ENCODE measurements around the gene ADAM30. TPM values are rescaled to one million over a fixed set of nuclear protein-coding genes. Genes with fewer than 3 reads are reported as not detected.

ADAM30 gene
- total RNA-seq, 5 donors from 2014 or later (not counting 1 experiment from before 2014, with no cell fraction given), result not detected

- H3K4me1 ChIP-seq (ENCODE audit: control insufficient read depth in 1 of 2, extremely low read depth in 1 of 2, insufficient read depth in 2 of 2, low read length in 2 of 2), result peaks cover 0 to under 1% of the 10 kb centered on the region in 2 experiments
- CTCF ChIA-PET, result interaction anchor here in 1 of 2 donors (2.3 kb wide), 1 partner anchor 13 kb away, joined by 8 read pairs; no protein-coding TSS in a partner anchor
- ATAC-seq (replicated peaks in 1 of 4), result no peak
- POLR2A ChIA-PET, result no interaction called here
- H3K4me3 ChIP-seq (ENCODE audit: control insufficient read depth in 1 of 2, extremely low read depth in 1 of 2, low read length in 1 of 2), result no peak overlapping the region
- H3K27ac ChIP-seq (ENCODE audit: low read length), result no peak overlapping the region
- no peak for DNase-seq
- Mint-ChIP-seq H3K4me3 (no peak overlapping the region), H3K27ac (no peak overlapping the region), H3K27me3 (no peaks in the 10 kb centered on the region), H3K9me3 (peaks cover 11 to 16% (median 15%) of the 10 kb centered on the region in 3 donors), H3K36me3 (peaks cover 72% of the 10 kb centered on the region), H3K4me1 (peaks cover under 1 to 2% (median 2%) of the 10 kb centered on the region in 3 donors)
- no CpG with 5 or more reads among the region's 1 CpG for WGBS (ENCODE audit: insufficient coverage)
- H3K27me3 ChIP-seq (replicated peaks in 1 of 2; ENCODE audit: control insufficient read depth in 2 of 2, extremely low read depth in 1 of 2, insufficient read depth in 2 of 2, low read length in 1 of 2), result no peaks in the 10 kb centered on the region
- peaks cover 23 to 69% of the 10 kb centered on the region in 2 donors for H3K36me3 ChIP-seq (ENCODE audit: control insufficient read depth in 2 of 2, extremely low read depth in 1 of 2, insufficient read depth in 1 of 2, low read length in 1 of 2)
- peaks cover 8% of the 10 kb centered on the region for H3K9me3 ChIP-seq
Measured at GRCh38 chr1:119935373-119935772, 39.1 kb upstream of the ADAM30 start.

- Mint-ChIP-seq H3K9me3 (peaks cover 11 to 16% (median 15%) of the 10 kb centered on the region in 3 donors), H3K27me3 (no peaks in the 10 kb centered on the region), H3K27ac (no peak overlapping the region), H3K36me3 (peaks cover 66% of the 10 kb centered on the region), H3K4me3 (no peak overlapping the region), H3K4me1 (no peaks in the 10 kb centered on the region)
- no peak overlapping the region for H3K27ac ChIP-seq (ENCODE audit: low read length)
- peaks cover 19 to 62% of the 10 kb centered on the region in 2 donors for H3K36me3 ChIP-seq (ENCODE audit: control insufficient read depth in 2 of 2, extremely low read depth in 1 of 2, insufficient read depth in 1 of 2, low read length in 1 of 2)
- POLR2A ChIA-PET, result no interaction called here
- ATAC-seq (replicated peaks in 1 of 4) (no peak), DNase-seq (no peak)
- no peak overlapping the region for H3K4me3 ChIP-seq (ENCODE audit: control insufficient read depth in 1 of 2, extremely low read depth in 1 of 2, low read length in 1 of 2)
- no peaks in the 10 kb centered on the region for H3K27me3 ChIP-seq (replicated peaks in 1 of 2; ENCODE audit: control insufficient read depth in 2 of 2, extremely low read depth in 1 of 2, insufficient read depth in 2 of 2, low read length in 1 of 2)
- peaks cover 8% of the 10 kb centered on the region for H3K9me3 ChIP-seq
- H3K4me1 ChIP-seq (ENCODE audit: control insufficient read depth in 1 of 2, extremely low read depth in 1 of 2, insufficient read depth in 2 of 2, low read length in 2 of 2), result no peaks in the 10 kb centered on the region
- CTCF ChIA-PET, result no interaction called here
Measured at GRCh38 chr1:119933397-119933796, 37.1 kb upstream of the ADAM30 start.

GRCh38 chr1:119929643-119930315 is 33.5 kb upstream of the ADAM30 start:
- Histone ChIP-seq H3K4me1 (ENCODE audit: control insufficient read depth in 1 of 2, extremely low read depth in 1 of 2, insufficient read depth in 2 of 2, low read length in 2 of 2) (no peaks in the 10 kb centered on the region), H3K36me3 (ENCODE audit: control insufficient read depth in 2 of 2, extremely low read depth in 1 of 2, insufficient read depth in 1 of 2, low read length in 1 of 2) (peaks cover 10 to 59% of the 10 kb centered on the region in 2 donors), H3K9me3 (peaks cover 8% of the 10 kb centered on the region), H3K27me3 (replicated peaks in 1 of 2; ENCODE audit: control insufficient read depth in 2 of 2, extremely low read depth in 1 of 2, insufficient read depth in 2 of 2, low read length in 1 of 2) (no peaks in the 10 kb centered on the region), H3K4me3 (ENCODE audit: control insufficient read depth in 1 of 2, extremely low read depth in 1 of 2, low read length in 1 of 2) (no peak overlapping the region), H3K27ac (ENCODE audit: low read length) (no peak overlapping the region)
- no peaks in the 10 kb centered on the region for H3K27me3 Mint-ChIP-seq
- ChIA-PET CTCF (no interaction called here), POLR2A (no interaction called here)
- 100% methylated on average over 1 of the region's 1 CpG for WGBS (ENCODE audit: insufficient coverage)
- DNase-seq, result no peak
- H3K27ac Mint-ChIP-seq, result no peak overlapping the region
- peaks cover 11 to 16% (median 15%) of the 10 kb centered on the region in 3 donors for H3K9me3 Mint-ChIP-seq
- ATAC-seq (replicated peaks in 1 of 4), result no peak
- peaks cover 70% of the 10 kb centered on the region for H3K36me3 Mint-ChIP-seq
- H3K4me3 Mint-ChIP-seq, result no peak overlapping the region
- H3K4me1 Mint-ChIP-seq, result no peaks in the 10 kb centered on the region

GRCh38 chr1:119926553-119926952 is 30.2 kb upstream of the ADAM30 start:
- H3K27ac Mint-ChIP-seq, result no peak overlapping the region
- H3K36me3 Mint-ChIP-seq, result peaks cover 72% of the 10 kb centered on the region
- Histone ChIP-seq H3K9me3 (no peaks in the 10 kb centered on the region), H3K27ac (ENCODE audit: low read length) (no peak overlapping the region), H3K36me3 (ENCODE audit: control insufficient read depth in 2 of 2, extremely low read depth in 1 of 2, insufficient read depth in 1 of 2, low read length in 1 of 2) (peaks cover 14 to 74% of the 10 kb centered on the region in 2 donors), H3K4me1 (ENCODE audit: control insufficient read depth in 1 of 2, extremely low read depth in 1 of 2, insufficient read depth in 2 of 2, low read length in 2 of 2) (no peaks in the 10 kb centered on the region), H3K27me3 (replicated peaks in 1 of 2; ENCODE audit: control insufficient read depth in 2 of 2, extremely low read depth in 1 of 2, insufficient read depth in 2 of 2, low read length in 1 of 2) (no peaks in the 10 kb centered on the region), H3K4me3 (ENCODE audit: control insufficient read depth in 1 of 2, extremely low read depth in 1 of 2, low read length in 1 of 2) (no peak overlapping the region)
- CTCF ChIA-PET, result no interaction called here
- ATAC-seq (replicated peaks in 1 of 4), result no peak
- no peaks in the 10 kb centered on the region for H3K9me3 Mint-ChIP-seq
- POLR2A ChIA-PET, result no interaction called here
- H3K4me3 Mint-ChIP-seq, result no peak overlapping the region
- no peak for DNase-seq
- H3K4me1 Mint-ChIP-seq, result no peaks in the 10 kb centered on the region
- H3K27me3 Mint-ChIP-seq, result no peaks in the 10 kb centered on the region
- no CpG with 5 or more reads among the region's 3 CpGs for WGBS (ENCODE audit: insufficient coverage)

- H3K4me3 Mint-ChIP-seq, result no peak overlapping the region
- POLR2A ChIA-PET, result no interaction called here
- no peak overlapping the region for H3K27ac Mint-ChIP-seq
- no peaks in the 10 kb centered on the region for H3K27me3 Mint-ChIP-seq
- H3K36me3 Mint-ChIP-seq, result peaks cover 83% of the 10 kb centered on the region
- CTCF ChIA-PET, result interaction anchor here in 1 of 2 donors (0.8 kb wide), 1 partner anchor 15 kb away, joined by 3 read pairs; no protein-coding TSS in a partner anchor
- no peaks in the 10 kb centered on the region for H3K9me3 ChIP-seq
- WGBS (ENCODE audit: insufficient coverage), result 91% methylated on average over 9 of the region's 19 CpGs
- H3K27me3 ChIP-seq (replicated peaks in 1 of 2; ENCODE audit: control insufficient read depth in 2 of 2, extremely low read depth in 1 of 2, insufficient read depth in 2 of 2, low read length in 1 of 2), result no peaks in the 10 kb centered on the region
- no peak overlapping the region for H3K4me3 ChIP-seq (ENCODE audit: control insufficient read depth in 1 of 2, extremely low read depth in 1 of 2, low read length in 1 of 2)
- H3K36me3 ChIP-seq (ENCODE audit: control insufficient read depth in 2 of 2, extremely low read depth in 1 of 2, insufficient read depth in 1 of 2, low read length in 1 of 2), result peaks cover 16 to 88% of the 10 kb centered on the region in 2 donors
- H3K27ac ChIP-seq (ENCODE audit: low read length), result no peak overlapping the region
- no peak for ATAC-seq (replicated peaks in 1 of 4)
- H3K9me3 Mint-ChIP-seq, result no peaks in the 10 kb centered on the region
- no peak for DNase-seq
- no peaks in the 10 kb centered on the region for H3K4me1 ChIP-seq (ENCODE audit: control insufficient read depth in 1 of 2, extremely low read depth in 1 of 2, insufficient read depth in 2 of 2, low read length in 2 of 2)
- H3K4me1 Mint-ChIP-seq, result no peaks in the 10 kb centered on the region
Measured at GRCh38 chr1:119924948-119925898, 28.9 kb upstream of the ADAM30 start.

GRCh38 chr1:119920104-119920968 is 24.0 kb upstream of the ADAM30 start:
- no peaks in the 10 kb centered on the region for H3K27me3 ChIP-seq (replicated peaks in 1 of 2; ENCODE audit: control insufficient read depth in 2 of 2, extremely low read depth in 1 of 2, insufficient read depth in 2 of 2, low read length in 1 of 2)
- no peak overlapping the region for H3K4me3 Mint-ChIP-seq
- no peak for DNase-seq
- H3K27me3 Mint-ChIP-seq, result no peaks in the 10 kb centered on the region
- no peak for ATAC-seq (replicated peaks in 1 of 4)
- no peak overlapping the region for H3K4me3 ChIP-seq (ENCODE audit: control insufficient read depth in 1 of 2, extremely low read depth in 1 of 2, low read length in 1 of 2)
- H3K36me3 ChIP-seq (ENCODE audit: control insufficient read depth in 2 of 2, extremely low read depth in 1 of 2, insufficient read depth in 1 of 2, low read length in 1 of 2), result peaks cover 28 to 94% of the 10 kb centered on the region in 2 donors
- H3K9me3 ChIP-seq, result no peaks in the 10 kb centered on the region
- WGBS (ENCODE audit: insufficient coverage), result 94% methylated on average over 4 of the region's 8 CpGs
- no peak overlapping the region for H3K27ac Mint-ChIP-seq
- peaks cover 82% of the 10 kb centered on the region for H3K36me3 Mint-ChIP-seq
- no peak overlapping the region for H3K27ac ChIP-seq (ENCODE audit: low read length)
- POLR2A ChIA-PET, result no interaction called here
- CTCF ChIA-PET, result no interaction called here
- H3K9me3 Mint-ChIP-seq, result no peaks in the 10 kb centered on the region
- H3K4me1 ChIP-seq (ENCODE audit: control insufficient read depth in 1 of 2, extremely low read depth in 1 of 2, insufficient read depth in 2 of 2, low read length in 2 of 2), result no peaks in the 10 kb centered on the region
- no peaks in the 10 kb centered on the region for H3K4me1 Mint-ChIP-seq
